T-helper 9 cell (primary cell): ENCODE results near the gene PDE5A.
"Not testable (repeated sequence)": the region's sequence is repeated elsewhere in the genome, so short reads cannot be mapped to it uniquely, and the experiment has no call there.

ENCODE experiments used
- DNase-seq: peaks from one replicate; pipeline ENCODE4 v3.0.0-alpha.2; 2020

The PDE5A gene

DNA sequence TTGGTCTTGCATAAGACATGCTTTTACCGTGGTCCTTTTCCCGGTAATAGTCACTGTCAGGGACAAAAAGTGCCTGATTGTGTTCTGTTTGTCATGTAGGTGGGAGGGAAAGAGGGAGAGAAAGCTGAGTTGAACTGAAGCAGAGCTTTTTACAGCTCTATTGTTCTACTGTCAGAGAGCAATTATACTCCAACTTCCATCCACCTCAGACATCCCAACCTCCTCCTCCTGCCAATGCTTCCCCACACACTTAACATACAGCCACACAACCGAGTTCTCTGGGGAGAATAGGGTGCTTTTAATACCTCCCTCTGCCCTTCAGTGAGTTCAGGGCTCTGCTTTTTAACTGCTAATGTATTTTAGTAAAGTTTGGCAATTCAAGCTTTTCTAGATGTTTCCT is 159.6 kb downstream of the PDE5A start:
- not testable (repeated sequence) for DNase-seq

DNA sequence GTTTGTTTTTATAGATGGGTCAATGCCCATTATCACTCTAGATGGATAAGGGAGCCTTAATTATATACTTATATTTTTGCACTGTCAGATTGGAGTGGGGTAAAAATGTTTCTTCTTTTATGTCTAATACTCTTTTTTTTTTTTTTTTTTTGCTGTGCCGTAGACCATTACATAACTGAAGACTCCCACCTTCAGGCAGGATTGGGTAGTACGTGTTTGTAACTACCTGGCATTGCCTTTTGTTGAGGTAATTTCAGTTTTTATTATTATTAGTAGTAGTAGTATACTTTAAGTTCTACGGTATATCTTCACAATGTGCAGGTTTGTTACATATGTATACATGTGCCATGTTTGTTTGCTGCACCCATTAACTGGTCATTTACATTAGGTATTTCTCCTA is 165.9 kb downstream of the PDE5A start:
- peak; percentile 17 for DNase-seq

DNA sequence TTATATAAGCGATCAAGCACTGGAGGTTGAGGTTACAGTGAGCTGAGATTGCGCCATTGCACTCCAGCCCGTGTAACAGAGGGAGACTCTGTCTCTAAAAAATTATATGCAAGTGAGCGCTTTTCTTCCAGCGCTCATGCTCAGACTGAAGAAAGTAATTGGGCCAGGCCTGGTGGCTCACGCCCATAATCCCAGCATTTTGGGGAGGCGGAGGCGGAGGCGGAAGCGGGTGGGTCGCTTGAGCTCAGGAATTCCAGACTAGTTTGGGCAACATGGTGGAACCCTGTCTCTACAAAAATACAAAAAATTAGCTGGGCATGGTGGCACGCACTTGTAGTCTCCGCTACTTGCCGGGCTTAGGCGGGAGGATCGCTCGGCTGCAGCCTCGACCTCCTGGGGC is 172.9 kb downstream of the PDE5A start:
- DNase-seq, result not testable (repeated sequence)

- peak; percentile 91 for DNase-seq
Measured at GRCh38 chr4:119454491-119455270, 173.9 kb downstream of the PDE5A start.

DNA sequence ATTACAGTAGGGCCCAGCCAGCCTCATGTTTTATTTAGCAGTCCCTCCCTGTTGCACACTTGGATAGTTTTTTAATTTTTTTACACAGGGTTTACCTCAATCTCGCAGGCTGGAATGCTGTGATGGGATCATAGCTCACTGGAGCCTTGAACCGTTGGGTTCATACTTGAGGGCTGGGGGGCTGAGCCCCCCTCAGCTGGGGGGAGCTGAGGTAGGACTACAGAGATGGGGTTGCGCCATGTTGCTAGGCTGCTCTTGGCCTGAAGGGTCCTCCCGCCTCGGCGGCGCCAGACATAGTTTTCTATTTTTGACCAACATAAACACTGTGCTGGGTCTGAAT is 174.5 kb downstream of the PDE5A start:
- DNase-seq, result not testable (repeated sequence)

- DNase-seq, result not testable (repeated sequence)
Measured at GRCh38 chr4:119453286-119453685, 175.3 kb downstream of the PDE5A start.

DNA sequence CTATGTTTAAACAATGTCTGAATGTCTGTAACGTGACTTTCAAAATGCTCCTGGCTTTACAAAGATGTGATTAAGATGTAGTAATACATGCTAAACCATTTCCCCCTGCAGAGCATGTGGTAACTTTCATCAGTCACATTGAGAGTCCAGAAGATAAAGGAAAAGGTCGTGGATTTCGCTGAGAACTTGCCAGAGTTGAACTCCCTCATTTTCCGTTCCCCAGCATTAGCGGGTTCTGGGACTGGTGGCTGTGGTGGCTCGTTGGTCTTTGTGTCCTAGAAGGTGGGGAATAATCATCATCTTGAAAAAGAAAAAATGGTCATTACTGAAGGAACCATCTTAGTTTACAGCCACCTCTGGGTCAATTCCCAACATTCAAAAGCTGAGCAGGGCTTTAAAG is 178.8 kb downstream of the PDE5A start:
- DNase-seq, result not testable (repeated sequence)
